ENCODE data around the gene FBXL19. TPM values are rescaled to one million over a fixed set of nuclear protein-coding genes. Genes with fewer than 3 reads are reported as not detected.
A peak's percentile ranks its signal among the peaks of the same experiment; 100 is the strongest.

FBXL19 gene
- total RNA-seq, 1 experiment from 2014 or later = 84.3 TPM

DNA sequence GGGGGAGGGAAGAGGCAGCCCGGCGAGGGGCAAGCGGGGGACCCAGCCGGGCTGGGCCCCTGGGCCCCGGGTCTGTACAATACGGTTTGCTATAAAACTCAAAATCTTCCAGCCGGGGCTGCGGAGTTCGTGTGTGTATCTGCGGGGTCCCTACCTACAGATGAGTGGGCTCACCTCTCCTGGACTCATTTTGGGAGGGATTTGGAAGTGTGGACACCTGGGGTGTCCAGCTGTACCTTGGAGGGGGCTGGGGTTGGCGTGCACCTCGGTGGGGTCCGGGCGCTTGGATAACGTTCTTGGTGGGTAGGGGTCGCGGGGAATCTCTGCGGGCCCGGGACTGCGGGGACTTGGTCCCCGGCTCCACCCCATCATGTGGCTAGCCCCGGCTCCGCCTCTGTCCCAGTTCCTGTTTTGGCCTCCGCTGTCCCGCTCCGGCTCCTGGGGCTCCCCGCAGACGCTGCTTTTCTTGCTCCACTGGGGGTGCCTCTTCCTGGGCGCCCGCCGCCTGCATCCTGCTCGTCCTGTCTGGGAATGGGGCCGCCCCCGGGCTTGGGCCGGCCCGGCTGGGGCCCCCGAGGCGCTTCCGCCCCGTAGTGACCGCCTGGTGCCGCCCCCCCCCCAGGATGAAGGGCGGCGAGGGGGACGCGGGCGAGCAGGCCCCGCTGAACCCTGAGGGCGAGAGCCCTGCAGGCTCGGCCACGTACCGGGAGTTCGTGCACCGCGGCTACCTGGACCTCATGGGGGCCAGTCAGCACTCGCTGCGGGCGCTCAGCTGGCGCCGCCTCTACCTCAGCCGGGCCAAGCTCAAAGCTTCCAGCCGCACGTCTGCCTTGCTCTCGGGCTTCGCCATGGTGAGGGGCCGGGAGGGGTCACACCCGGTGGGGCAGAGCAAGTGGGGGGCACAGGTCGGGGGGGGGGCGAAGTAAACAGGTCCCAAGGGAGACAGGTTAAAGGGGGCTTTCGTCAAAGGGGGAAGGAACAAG lies 25.6 kb downstream of the FBXL19 start, which contains the start of gene ORAI3 (continued):
- TF ChIP-seq, protein P1, sequence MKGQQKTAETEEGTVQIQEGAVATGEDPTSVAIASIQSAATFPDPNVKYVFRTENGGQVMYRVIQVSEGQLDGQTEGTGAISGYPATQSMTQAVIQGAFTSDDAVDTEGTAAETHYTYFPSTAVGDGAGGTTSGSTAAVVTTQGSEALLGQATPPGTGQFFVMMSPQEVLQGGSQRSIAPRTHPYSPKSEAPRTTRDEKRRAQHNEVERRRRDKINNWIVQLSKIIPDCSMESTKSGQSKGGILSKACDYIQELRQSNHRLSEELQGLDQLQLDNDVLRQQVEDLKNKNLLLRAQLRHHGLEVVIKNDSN (CRISPR knock-in tag; IDR thresholded peaks at IDR 0.05) = no peak; the same call in 1 of the 2 replicates
- no peak for TF ChIP-seq RELA (CRISPR knock-in tag; IDR thresholded peaks at IDR 0.05; ENCODE audit: borderline replicate concordance)
- TF ChIP-seq, protein P2, sequence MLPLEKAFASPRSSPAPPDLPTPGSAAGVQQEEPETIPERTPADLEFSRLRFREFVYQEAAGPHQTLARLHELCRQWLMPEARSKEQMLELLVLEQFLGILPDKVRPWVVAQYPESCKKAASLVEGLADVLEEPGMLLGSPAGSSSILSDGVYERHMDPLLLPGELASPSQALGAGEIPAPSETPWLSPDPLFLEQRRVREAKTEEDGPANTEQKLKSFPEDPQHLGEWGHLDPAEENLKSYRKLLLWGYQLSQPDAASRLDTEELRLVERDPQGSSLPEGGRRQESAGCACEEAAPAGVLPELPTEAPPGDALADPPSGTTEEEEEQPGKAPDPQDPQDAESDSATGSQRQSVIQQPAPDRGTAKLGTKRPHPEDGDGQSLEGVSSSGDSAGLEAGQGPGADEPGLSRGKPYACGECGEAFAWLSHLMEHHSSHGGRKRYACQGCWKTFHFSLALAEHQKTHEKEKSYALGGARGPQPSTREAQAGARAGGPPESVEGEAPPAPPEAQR (CRISPR knock-in tag; IDR thresholded peaks at IDR 0.05) = no peak
- no peak for TF ChIP-seq ESRRA (CRISPR knock-in tag; IDR thresholded peaks at IDR 0.05; ENCODE audit: borderline replicate concordance)
- TF ChIP-seq NFE2L1 (CRISPR knock-in tag; IDR thresholded peaks at IDR 0.05) = no peak
- TF ChIP-seq, protein P3, sequence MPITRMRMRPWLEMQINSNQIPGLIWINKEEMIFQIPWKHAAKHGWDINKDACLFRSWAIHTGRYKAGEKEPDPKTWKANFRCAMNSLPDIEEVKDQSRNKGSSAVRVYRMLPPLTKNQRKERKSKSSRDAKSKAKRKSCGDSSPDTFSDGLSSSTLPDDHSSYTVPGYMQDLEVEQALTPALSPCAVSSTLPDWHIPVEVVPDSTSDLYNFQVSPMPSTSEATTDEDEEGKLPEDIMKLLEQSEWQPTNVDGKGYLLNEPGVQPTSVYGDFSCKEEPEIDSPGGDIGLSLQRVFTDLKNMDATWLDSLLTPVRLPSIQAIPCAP (CRISPR knock-in tag; IDR thresholded peaks at IDR 0.05) = no peak
- TF ChIP-seq TCF7 (CRISPR knock-in tag; IDR thresholded peaks at IDR 0.05; ENCODE audit: low read depth) = no peak
- TF ChIP-seq FOXK1 (CRISPR knock-in tag; IDR thresholded peaks at IDR 0.05) = no peak
- TF ChIP-seq, protein P4, sequence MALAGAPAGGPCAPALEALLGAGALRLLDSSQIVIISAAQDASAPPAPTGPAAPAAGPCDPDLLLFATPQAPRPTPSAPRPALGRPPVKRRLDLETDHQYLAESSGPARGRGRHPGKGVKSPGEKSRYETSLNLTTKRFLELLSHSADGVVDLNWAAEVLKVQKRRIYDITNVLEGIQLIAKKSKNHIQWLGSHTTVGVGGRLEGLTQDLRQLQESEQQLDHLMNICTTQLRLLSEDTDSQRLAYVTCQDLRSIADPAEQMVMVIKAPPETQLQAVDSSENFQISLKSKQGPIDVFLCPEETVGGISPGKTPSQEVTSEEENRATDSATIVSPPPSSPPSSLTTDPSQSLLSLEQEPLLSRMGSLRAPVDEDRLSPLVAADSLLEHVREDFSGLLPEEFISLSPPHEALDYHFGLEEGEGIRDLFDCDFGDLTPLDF (CRISPR knock-in tag; IDR thresholded peaks at IDR 0.05) = no peak
- TF ChIP-seq GTF2I (CRISPR knock-in tag; conservative IDR thresholded peaks at IDR 0.05) = no peak
- TF ChIP-seq ELF4 (CRISPR knock-in tag; IDR thresholded peaks at IDR 0.05; ENCODE audit: low read depth) = no peak
- TF ChIP-seq, protein P5, sequence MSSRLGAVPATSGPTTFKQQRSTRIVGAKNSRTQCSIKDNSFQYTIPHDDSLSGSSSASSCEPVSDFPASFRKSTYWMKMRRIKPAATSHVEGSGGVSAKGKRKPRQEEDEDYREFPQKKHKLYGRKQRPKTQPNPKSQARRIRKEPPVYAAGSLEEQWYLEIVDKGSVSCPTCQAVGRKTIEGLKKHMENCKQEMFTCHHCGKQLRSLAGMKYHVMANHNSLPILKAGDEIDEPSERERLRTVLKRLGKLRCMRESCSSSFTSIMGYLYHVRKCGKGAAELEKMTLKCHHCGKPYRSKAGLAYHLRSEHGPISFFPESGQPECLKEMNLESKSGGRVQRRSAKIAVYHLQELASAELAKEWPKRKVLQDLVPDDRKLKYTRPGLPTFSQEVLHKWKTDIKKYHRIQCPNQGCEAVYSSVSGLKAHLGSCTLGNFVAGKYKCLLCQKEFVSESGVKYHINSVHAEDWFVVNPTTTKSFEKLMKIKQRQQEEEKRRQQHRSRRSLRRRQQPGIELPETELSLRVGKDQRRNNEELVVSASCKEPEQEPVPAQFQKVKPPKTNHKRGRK (CRISPR knock-in tag; IDR thresholded peaks at IDR 0.05; ENCODE audit: borderline replicate concordance) = no peak
- no peak for TF ChIP-seq GRHL2 (CRISPR knock-in tag; IDR thresholded peaks at IDR 0.05; ENCODE audit: insufficient replicate concordance, severe bottlenecking)
- no peak for TF ChIP-seq NR1H2 (CRISPR knock-in tag; IDR thresholded peaks at IDR 0.05)
- TF ChIP-seq, protein P6, sequence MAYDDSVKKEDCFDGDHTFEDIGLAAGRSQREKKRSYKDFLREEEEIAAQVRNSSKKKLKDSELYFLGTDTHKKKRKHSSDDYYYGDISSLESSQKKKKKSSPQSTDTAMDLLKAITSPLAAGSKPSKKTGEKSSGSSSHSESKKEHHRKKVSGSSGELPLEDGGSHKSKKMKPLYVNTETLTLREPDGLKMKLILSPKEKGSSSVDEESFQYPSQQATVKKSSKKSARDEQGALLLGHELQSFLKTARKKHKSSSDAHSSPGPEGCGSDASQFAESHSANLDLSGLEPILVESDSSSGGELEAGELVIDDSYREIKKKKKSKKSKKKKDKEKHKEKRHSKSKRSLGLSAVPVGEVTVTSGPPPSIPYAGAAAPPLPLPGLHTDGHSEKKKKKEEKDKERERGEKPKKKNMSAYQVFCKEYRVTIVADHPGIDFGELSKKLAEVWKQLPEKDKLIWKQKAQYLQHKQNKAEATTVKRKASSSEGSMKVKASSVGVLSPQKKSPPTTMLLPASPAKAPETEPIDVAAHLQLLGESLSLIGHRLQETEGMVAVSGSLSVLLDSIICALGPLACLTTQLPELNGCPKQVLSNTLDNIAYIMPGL (CRISPR knock-in tag; IDR thresholded peaks at IDR 0.05) = peak; percentile 64; the same call in 1 of the 2 replicates
- TF ChIP-seq ETV6 (CRISPR knock-in tag; IDR thresholded peaks at IDR 0.05) = no peak
- TF ChIP-seq TEAD4 (CRISPR knock-in tag; IDR thresholded peaks at IDR 0.05) = no peak
- no peak; the same call in 1 of the 2 replicates for TF ChIP-seq CREM (CRISPR knock-in tag; IDR thresholded peaks at IDR 0.05)
- no peak; the same call in 1 of the 2 replicates for TF ChIP-seq FOXP1 (CRISPR knock-in tag; IDR thresholded peaks at IDR 0.05; ENCODE audit: borderline replicate concordance)
- TF ChIP-seq, protein P7, sequence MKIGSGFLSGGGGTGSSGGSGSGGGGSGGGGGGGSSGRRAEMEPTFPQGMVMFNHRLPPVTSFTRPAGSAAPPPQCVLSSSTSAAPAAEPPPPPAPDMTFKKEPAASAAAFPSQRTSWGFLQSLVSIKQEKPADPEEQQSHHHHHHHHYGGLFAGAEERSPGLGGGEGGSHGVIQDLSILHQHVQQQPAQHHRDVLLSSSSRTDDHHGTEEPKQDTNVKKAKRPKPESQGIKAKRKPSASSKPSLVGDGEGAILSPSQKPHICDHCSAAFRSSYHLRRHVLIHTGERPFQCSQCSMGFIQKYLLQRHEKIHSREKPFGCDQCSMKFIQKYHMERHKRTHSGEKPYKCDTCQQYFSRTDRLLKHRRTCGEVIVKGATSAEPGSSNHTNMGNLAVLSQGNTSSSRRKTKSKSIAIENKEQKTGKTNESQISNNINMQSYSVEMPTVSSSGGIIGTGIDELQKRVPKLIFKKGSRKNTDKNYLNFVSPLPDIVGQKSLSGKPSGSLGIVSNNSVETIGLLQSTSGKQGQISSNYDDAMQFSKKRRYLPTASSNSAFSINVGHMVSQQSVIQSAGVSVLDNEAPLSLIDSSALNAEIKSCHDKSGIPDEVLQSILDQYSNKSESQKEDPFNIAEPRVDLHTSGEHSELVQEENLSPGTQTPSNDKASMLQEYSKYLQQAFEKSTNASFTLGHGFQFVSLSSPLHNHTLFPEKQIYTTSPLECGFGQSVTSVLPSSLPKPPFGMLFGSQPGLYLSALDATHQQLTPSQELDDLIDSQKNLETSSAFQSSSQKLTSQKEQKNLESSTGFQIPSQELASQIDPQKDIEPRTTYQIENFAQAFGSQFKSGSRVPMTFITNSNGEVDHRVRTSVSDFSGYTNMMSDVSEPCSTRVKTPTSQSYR (CRISPR knock-in tag; IDR thresholded peaks at IDR 0.05) = no peak
- no peak for TF ChIP-seq ZNF317 (CRISPR knock-in tag; IDR thresholded peaks at IDR 0.05; ENCODE audit: borderline replicate concordance, low read depth)
- TF ChIP-seq, protein P8, sequence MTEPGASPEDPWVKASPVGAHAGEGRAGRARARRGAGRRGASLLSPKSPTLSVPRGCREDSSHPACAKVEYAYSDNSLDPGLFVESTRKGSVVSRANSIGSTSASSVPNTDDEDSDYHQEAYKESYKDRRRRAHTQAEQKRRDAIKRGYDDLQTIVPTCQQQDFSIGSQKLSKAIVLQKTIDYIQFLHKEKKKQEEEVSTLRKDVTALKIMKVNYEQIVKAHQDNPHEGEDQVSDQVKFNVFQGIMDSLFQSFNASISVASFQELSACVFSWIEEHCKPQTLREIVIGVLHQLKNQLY (CRISPR knock-in tag; IDR thresholded peaks at IDR 0.05) = no peak

All from WTC11 (cell line).